ENCODE results near the gene DNAJB2. TPM values are rescaled to one million over a fixed set of nuclear protein-coding genes. Genes with fewer than 3 reads are reported as not detected.
"Not testable (repeated sequence)": the region's sequence is repeated elsewhere in the genome, so short reads cannot be mapped to it uniquely, and the experiment has no call there.

DNAJB2 gene
- polyA plus RNA-seq, 5 donors: 56.5 to 81.6 (median 74.9) TPM

- DNase-seq: no peak
Observed at GRCh38 chr2:219282943-219283581, 3.9 kb downstream of the DNAJB2 start.

- DNase-seq: no peak
Observed at GRCh38 chr2:219284501-219285372, 5.6 kb downstream of the DNAJB2 start.

- no peak for DNase-seq
Observed at GRCh38 chr2:219285373-219285735, 6.2 kb downstream of the DNAJB2 start.

GRCh38 chr2:219285894-219286425, 6.8 kb downstream of the DNAJB2 start:
- no peak for DNase-seq

DNA sequence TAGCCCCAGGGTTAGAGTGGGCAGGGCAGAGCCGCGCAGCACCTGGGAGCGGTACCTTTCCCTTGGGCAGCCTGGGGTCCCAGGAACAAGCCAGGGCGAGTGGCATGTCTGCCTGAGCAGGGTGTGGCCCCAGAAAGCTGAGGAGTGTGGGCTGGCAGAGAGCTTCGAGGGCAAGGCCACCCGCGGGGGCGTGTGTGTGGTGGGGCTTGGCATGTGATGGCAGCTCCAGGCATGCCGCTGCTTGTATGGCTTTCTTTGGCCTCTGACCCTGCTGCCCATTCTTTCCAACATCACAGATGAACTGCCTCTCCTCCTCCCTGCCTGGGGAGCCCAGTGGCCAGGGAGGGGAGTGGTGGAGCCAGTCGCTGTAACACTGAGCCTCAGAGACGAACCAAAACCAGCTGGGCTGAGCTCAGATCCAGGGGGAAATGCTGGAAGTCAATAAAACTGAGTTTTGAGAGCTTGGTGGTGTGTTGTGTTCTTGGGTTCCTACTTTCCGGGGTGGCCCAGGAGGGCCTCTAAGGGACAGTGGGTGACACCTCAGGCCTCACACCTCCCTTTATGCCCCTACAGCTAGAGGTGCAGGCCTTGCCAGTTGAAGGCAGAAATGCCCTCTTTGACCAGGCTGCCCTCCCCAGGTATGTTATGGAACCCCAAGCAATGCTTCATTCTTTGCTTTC, 7.4 kb downstream of the DNAJB2 start:
- no peak for DNase-seq

DNA sequence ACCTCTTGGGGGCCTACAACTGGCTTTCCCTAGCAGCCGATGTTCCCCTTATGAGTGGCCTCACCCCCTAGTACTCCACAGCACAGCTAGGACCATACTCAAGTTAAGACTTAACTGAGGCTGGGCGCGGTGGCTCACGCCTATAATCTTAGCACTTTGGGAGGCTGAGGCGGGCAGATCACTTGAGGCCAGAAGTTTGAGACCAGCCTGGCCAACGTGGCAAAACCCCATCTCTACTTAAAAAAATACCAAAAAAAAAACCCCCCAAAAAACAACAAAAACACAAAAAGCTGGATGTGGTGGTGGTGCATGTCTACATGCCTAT, 7.9 kb downstream of the DNAJB2 start:
- DNase-seq: not testable (repeated sequence)

GRCh38 chr2:219287580-219288265, 8.6 kb downstream of the DNAJB2 start:
- no peak for DNase-seq

GRCh38 chr2:219289195-219289536, 10.0 kb downstream of the DNAJB2 start:
- DNase-seq: no peak

DNA sequence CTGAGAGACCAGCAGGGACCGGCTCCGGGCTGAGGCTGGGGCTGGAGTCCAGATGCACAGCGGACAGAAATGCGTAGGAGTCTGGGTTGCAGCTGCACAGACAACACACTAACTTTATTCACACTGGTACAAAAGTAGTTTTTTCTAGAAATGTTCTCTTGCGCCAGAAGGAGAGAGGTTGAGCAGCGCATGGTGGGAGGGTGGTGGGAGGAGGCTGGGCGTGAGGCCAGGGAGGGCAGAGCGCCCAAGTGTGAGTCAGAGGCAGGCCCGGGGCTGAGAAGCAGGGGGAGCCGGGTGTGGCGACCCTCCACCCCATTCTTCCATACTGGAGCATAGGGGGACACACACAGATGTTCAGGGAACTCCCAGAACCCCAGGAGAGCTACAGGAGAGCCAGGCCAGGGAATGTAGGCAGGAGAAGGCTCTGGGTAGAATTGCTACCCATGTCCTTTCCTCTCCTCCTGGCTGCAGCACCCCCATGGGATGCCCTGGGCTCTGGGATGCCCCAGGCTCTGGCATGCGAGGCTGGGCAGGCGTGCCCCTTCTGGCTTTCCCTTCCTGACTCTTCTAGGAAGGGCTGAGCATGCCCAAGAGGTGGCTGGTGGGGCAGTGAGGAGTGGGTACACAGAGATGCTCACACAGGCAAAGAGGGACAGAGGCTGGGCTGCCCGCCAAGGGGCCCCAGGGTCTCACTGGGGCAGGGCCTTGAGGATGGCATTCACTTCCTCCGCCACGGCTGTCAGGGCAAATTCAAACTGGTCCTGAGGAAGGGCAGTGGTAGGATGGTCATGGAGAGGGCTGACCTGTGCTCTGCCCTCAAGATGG, 10.6 kb downstream of the DNAJB2 start:
- DNase-seq: peak; percentile 70 to 76

- no peak for DNase-seq
Observed at GRCh38 chr2:219290381-219291171, 11.4 kb downstream of the DNAJB2 start.

- no peak for DNase-seq
Observed at GRCh38 chr2:219291394-219291793, 12.2 kb downstream of the DNAJB2 start.

DNA sequence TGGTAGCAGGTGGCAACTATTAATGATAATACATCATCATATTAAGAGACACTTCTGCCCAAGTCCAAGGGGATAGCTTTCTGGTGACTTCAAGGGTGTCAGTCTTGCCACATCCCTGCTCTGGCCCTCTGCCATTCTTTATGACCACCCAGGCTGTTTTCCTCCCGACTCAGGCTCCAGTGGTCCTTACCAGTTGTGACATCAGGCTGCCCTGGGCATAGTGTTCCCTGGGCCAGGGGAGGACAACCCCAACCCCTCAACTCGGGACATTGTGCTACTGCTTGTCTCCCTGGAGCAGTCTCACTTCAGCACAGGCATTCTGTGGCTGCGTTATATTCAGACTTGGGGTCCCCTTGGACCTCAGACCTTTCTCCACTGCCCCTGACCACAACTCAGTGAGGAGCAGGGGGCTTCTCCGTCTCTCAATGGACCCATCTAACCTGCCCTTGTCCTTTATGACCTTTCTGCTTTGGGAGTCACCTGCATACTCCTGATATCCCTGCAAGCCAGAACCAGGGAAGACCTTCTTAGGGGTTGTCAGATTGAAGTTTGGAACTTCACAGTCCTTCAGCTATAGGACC, 12.8 kb downstream of the DNAJB2 start:
- no peak for DNase-seq

- DNase-seq: no peak
Observed at GRCh38 chr2:219292616-219293015, 13.4 kb downstream of the DNAJB2 start.

GRCh38 chr2:219293736-219294231, 14.6 kb downstream of the DNAJB2 start:
- DNase-seq: no peak

DNA sequence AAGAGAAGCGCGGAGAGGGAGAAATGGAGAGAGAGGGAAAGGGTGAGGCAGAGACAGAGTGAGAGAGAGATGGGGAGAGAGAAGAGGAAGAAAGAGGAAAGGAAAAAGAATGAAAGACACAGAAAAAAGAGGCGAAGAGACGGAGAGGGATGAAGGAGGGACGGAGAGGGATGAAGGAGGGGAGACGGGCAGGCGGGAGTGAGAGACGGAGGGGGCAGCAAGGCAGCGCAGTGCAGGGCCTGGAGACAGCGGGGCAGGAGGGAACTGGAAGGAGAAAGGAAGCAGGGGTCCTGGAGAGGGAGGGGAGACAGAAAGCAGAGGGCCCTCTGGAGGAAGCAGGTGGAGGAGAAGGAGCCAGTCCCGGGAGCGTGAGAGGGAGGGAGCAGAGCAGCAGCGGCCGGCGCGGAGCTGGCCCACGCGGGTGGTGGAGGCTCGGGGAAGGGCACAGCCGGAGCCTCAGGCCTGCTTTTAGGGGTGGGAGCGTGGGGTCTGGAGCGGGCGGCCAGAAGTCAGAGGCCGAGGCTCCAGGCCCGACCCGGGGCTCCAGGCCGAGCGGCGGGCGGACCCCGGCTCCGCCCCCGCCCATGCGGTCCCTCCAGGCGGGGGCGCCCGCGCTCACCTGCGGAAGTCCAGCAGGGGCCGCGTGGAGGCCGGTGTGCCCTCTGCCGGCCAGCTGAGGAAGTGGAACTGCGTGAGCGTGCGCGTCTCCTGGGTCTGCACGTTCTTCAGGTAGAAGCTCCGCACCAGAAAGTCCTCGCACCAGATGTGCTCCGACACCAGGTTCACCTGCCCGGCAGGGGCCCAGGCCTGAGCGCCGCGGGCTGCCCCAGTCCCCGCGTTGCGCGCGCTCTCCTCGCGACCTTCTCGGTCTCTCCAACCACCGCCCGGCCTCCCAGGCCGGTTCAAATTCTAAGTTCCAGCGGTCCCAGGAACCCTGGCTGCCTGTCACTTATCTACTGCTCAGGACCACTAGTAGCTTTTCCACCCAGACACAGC, 15.5 kb downstream of the DNAJB2 start:
- DNase-seq: peak; percentile 83 to 86

DNA sequence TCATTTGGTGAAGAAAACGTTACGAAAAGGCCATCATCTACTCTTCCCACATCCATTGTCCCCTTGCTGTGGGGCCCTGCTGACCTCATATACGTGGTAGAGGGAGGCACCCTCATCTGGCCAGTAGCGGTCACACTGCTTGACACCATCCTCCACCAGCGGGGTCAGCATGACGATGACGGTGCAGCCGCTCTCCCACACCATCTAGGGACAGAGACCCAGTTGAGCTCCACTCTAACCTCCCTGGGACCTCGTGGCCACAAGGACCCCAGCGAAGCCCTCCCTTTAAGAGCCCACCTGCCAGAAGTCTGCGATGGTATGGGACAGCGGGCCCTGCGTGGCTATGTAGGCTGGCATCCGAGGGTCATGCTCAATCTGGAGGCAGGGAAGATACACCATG, 17.0 kb downstream of the DNAJB2 start:
- DNase-seq: no peak

- no peak for DNase-seq
Observed at GRCh38 chr2:219296631-219297391, 17.6 kb downstream of the DNAJB2 start.

All from right lung (tissue), 5 donors.